Measurements from ENCODE around the gene PRICKLE3.
"Not testable (repeated sequence)": the region's sequence is repeated elsewhere in the genome, so short reads cannot be mapped to it uniquely, and the experiment has no call there.

The PRICKLE3 gene

DNA sequence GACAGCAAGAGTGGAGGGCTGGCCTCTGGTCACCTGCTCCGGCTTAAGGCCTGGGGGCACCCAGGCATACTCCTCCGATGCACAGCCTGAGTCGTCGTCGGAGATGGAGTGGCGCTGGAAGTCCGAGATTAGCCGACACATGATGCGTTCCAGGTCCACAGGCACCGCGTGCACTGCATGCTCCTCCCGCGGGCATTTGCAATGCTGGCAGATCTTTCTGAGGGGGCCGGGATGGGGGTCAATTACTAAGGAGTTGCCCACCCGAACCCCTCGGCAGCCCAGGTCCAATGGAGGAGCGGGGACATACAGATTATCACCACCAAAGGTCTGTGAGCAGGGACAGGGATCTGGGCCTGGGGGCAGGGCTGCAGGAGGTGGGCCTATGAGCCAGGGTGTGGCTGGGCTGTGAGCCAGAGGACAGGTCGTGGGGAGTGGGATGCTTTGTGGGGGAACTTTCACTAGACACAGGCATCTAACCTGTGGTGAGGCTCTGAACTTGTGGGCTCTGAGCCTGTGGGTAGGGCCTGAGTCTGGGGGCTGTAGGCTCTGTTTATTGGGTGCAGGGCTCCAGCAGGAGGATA is 2.4 kb downstream of the PRICKLE3 start:
- no peak for DNase-seq (ENCODE audit: low read depth in 2 of 2)

- no peak for DNase-seq (ENCODE audit: low read depth in 2 of 2)
Measured at GRCh38 chrX:49179358-49179757, 6.8 kb downstream of the PRICKLE3 start.

GRCh38 chrX:49178537-49178936 is 7.6 kb downstream of the PRICKLE3 start:
- no peak for DNase-seq (ENCODE audit: low read depth in 2 of 2)

- no peak for DNase-seq (ENCODE audit: low read depth in 2 of 2)
Measured at GRCh38 chrX:49177873-49178480, 8.2 kb downstream of the PRICKLE3 start.

GRCh38 chrX:49177338-49177833 is 8.8 kb downstream of the PRICKLE3 start:
- DNase-seq (ENCODE audit: low read depth in 2 of 2): no peak

GRCh38 chrX:49176421-49177326 is 9.5 kb downstream of the PRICKLE3 start:
- no peak for DNase-seq (ENCODE audit: low read depth in 2 of 2)

DNA sequence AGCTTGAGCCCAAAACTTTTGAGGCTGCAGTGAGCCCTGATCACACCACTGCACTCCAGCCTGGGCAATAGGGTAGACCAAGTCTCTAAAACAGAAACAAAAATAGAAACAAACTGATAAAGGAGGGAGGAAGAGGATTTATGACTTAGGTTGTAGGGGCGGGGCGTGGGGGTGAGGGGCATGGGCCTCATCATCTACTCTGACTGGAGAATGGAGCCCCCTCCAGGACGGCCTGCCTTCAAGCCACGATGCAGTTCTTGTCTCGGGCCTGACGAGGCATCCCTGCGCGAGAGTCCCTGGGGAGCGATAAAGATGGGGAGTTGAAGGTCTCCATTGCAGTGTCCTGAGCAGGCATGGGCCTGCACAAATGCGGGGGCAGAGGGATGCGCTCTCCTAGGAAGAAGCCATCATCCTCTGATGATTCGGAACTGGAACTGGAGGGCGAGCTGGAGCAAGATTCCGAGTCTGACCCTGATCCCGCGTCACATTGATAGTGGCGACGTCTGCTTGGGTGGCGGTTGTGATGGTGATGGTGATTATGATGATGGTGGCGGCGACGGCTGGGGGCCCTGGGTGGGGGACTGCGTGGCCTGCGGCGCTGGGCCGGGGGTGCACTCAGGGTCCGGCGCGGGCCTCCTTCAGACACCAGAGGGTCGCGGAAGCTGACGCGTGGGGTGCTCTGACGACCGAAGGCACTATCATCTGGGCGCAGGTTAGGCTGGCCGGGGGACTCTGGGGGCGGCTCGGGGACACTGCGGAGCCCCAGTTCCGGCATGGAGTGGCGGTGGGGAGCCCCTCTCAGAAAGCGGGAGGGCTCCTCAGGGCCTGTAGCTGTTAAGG is 10.5 kb downstream of the PRICKLE3 start:
- DNase-seq (ENCODE audit: low read depth in 2 of 2): no peak

DNA sequence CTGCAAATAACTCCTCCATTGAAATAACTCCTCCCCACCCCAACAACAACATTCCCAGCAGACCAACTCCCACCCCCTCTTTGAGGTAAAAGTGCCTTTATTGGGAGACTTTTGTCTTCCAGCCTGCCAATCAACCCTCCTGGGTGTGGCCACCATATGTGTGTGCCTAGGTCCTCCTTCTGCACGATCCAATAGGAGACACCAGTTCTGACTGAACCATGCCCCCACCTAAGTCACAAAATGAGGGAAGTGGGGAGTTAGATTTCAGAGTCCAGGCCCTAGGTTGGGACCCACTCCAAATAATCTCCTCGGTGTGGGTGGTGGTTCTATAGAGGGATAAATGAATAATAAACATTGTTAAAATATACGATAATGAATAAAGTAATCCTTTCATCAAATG is 11.4 kb downstream of the PRICKLE3 start:
- DNase-seq (ENCODE audit: low read depth in 2 of 2): no peak

DNA sequence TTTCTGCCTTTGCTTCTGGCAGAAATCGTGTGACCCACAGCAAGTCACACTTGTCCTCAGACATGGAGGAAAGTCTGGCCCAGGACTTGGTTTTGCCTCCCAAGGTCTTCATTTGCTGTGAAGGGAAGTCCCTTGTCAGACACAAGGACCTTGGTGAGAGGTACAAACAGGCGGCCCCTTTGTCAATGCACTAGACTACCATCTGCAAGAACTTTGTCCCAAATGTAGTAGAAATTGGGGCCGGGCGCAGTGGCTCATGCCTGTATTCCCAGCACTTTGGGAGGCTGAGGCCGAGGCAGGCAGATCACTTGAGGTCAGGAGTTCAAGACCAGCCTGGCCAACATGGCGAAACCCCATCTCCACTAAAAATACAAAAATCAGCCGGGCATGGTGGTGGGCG is 12.6 kb downstream of the PRICKLE3 start:
- DNase-seq (ENCODE audit: low read depth in 2 of 2): not testable (repeated sequence)

DNA sequence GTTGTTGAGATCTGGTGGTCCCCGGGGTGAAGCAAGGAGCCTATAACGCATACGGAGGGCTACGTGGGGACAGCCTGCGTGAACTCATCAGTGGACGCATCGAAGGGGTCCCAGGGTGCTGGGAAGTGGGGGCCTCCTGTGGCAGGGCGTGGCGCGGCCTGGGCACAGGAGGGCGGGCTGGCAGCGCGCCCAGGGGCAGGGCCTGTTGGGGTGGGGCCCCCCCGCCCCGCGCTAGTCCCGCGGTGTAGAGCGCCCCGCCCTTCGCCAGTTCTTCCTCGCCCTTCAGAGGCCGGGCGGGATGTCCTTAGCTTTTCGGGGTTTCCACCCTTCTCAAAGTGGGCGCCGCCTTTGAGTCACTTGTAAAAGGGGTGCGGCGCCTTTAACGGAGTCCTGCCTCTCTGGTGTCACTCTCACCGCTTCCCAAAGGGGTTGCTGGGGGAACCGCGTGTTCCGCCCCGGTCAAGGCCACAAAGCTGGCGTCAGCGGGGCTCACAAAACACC is 13.8 kb downstream of the PRICKLE3 start:
- DNase-seq (ENCODE audit: low read depth in 2 of 2): peak; percentile 50 to 66

- DNase-seq (ENCODE audit: low read depth in 2 of 2): peak in 1 of 2 experiments; percentile 69
Measured at GRCh38 chrX:49171752-49172279, 14.4 kb downstream of the PRICKLE3 start, which contains the start of gene PLP2. Gene PLP2 (plus strand): TSS chrX:49171898. CDS start chrX:49172001, 103 bp downstream.

DNA sequence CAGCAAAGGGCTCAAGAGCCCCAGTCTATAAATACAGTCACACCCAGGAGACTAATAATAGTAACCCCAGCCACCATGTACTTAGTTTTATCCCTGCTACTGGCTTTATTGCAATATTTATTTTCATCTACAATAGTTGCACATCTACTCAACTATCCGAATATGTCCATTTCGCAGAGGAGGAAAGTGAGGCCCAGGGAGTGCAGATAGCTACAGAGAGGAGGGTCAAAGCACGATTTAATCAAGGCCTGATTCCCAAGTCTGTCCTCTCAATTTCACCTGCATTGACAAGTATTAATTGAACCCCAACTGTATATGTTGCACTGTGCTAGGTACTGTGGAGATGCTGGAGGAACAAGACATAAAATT is 18.4 kb downstream of the PRICKLE3 start:
- no peak for DNase-seq (ENCODE audit: low read depth in 2 of 2)

DNA sequence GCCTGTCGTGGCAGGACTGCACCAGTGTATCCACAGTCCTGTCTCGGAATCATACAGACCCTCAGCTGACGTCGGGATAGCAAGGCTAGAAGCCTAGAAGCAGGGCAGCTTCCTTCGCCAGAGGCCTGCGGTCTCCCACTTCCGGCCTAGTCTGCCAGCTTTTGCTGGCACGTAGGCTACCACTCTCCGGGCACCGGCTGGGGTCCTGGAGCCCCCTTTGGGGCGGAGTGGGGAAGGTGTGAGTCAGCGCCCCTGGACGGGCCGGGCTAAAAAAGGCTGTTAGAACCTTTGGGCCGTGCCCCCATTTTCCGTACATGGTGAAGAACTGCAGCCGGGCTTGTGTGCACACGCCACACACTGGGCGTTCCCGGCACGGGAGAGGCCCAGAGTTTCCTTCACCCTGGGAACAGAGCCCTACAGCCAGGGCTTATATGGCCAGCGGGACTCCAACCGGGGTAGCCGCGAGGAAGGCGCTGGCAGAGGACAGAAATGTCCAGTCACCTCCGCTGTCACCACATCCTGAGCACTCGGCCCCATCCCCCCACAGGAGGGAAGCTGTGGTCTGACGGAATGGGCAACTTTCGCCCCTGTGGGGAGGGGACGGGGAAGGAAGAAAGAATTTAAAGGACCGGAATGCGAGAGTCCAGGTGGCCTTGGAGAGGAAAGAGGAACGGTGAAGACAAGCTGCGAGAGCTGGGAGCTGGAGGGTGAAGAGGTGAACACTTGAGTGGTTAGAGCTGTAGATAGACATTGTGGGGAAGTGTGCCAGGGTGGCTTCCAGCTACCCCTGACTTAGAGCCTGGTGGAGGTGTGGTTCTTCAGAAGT is 19.0 kb downstream of the PRICKLE3 start:
- DNase-seq (ENCODE audit: low read depth in 2 of 2): peak in 1 of 2 experiments; percentile 57

DNA sequence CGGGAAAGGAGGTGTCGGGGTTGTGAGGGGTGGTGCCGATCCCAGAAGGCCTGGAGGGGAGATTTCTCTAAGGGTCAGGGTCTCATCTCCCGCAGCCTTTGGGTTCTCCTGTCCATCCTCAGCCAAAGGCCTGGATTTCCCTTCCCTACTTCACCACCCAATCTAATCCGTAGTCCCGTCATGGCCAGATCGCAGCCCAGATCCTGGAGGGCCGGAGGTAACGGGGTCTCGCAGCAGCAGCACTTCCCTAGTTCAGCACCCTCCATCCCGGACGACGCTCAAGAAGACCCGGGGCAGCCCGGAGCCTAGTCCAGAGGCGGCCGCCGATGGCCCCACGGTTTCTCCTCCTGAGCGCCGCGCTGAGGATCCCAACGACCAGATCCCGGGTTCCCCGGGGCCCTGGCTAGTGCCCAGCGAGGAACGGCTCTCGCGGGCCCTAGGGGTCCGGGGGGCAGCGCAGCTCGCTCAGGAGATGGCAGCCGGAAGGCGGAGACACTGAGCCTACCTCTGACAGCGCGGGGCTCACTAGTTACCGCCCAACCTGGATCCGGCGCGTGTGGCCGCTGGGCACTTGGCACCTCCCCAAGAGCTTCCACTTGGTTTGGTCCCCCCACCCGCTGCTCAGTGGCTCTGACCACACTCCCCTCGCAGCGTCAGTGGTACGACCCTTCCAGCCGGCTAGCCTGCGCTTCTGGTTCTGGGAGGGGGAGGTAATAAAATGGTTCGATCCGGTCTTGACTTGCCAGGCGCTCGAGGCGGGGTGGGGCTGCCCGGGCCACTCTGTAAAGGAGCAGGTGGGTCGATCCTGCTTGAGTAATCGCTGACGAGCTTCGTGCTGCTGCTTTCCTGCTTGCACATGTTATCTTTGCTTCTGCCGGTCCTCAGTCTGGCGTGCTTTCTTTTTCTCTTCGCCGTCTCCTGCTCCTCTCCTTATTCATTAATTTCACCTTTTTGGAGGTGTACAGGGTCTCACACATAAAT is 20.0 kb downstream of the PRICKLE3 start:
- peak; percentile 34 to 54 for DNase-seq (ENCODE audit: low read depth in 2 of 2)

DNA sequence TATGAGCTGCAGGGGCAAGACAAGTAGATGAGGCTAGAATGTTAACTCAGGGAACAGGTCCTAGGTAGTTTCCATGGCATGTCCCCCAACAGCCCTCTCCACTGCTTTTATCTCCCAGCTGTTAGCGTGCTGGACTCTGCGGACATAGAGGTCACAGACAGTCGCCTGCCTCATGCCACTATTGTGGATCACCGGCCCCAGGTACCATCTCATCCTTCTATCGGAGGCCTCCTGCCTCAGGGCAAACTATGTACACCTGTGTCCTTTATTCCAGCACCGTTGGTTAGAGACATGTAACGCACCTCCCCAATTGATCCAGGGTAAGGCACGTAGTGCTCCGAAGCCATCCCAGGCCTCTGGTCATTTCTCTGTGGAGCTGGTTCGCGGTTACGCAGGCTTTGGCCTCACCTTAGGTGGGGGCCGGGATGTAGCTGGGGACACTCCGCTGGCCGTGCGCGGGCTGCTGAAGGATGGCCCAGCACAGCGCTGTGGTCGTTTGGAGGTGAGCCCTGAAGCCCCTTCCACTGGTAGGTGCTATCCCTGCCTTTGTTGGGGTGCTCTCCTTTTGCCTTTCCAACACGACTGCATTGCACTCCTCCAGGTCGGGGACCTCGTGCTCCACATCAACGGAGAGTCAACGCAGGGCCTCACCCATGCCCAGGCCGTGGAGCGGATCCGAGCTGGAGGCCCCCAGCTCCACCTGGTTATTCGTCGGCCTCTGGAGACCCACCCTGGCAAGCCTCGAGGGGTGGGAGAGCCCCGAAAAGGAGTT is 21.4 kb downstream of the PRICKLE3 start:
- no peak for DNase-seq (ENCODE audit: low read depth in 2 of 2)

DNA sequence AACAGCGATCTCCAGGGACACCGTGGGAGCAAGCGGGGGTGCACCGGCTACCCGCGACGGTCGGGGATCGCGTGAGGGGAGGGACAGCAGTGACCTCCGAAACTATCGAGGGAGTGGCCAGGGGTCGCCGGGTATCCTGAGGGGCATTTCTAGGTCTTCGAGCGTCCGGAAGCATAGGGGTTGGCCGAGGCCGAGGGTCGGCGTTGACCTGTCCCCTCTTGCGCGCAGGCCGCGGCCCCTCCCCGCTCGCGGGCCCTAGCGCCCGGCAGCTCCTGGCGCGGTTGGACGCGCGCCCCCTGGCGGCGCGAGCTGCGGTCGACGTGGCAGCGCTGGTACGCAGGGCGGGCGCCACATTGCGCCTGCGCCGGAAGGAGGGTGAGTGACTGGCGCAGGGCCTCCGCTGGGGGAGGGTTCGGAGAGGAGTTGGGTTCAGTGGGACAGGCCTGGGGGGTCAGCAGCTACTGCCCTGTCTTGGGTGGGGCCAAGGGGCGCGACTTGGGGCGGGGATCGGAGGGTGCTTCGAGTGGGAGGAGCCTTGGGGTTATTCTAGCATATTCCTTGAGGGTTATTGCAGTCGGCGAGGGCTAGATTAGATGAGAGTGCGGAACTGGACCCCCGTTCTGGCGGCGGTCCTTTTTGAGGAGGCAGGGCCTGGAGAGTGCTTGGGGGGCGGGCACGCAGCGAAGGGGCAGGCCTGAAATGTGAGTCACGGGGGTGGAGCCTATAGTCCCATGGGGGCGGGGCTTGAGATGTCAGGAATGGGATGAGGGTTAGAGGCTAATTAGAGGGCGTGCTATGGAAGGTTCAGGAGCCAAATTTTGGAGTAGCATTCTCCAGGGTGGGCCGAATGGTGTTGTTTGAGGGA is 22.4 kb downstream of the PRICKLE3 start:
- peak; percentile 43 to 60 for DNase-seq (ENCODE audit: low read depth in 2 of 2)

DNA sequence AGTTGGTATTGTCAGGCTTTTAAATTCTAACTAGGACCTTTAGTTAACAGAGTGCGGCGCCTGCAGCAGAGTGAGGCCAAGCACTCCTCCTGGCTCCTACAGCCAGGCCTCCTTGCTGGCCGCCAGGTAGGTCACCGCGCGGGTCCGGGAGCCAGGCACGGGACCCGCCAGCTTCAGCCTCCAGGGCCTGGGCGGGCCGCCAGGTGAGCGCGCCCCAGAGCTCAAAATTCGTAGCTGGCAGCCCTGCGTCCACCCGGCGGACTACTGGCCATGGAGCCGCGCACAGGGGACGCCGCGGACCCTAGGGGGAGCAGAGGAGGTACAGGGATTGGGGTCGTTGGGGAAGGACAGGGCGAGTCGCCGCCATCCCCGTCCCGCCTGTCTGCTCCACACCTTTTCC is 23.6 kb downstream of the PRICKLE3 start, which contains the start of gene MAGIX:
TSS of gene MAGIX (plus strand) at position 139 of the 400 bp plus-strand sequence. CDS start at position 271, 132 bp downstream.
- DNase-seq (ENCODE audit: low read depth in 2 of 2): no peak

All from stimulated activated CD4-positive, alpha-beta T cell treated with anti-CD3 and anti-CD28 coated beads, Interleukin-12 subunit alpha, Interleukin-12 subunit beta, amount 100 ng/mL, for 24 hours (primary cell).